Head of caudate nucleus (tissue), 42 donors: Measurements from ENCODE around the gene NKAIN2.
A peak's percentile ranks its signal among the peaks of the same experiment; 100 is the strongest.
"Not testable (repeated sequence)": the region's sequence is repeated elsewhere in the genome, so short reads cannot be mapped to it uniquely, and the experiment has no call there.

Source experiments
- DNase-seq, 42 donors: peaks; one replicate each; pipeline versions ENCODE4 v3.0.0 to v3.0.0-alpha.2; 2020 to 2021; ENCODE audit warnings: mixed read lengths in 7 of 42
- intact Hi-C: fragments of 100-400 bp; cut with DNase I; formaldehyde crosslinking; loops from one replicate; pipeline ENCODE4 v1.15.0; 2022

NKAIN2 gene

DNA sequence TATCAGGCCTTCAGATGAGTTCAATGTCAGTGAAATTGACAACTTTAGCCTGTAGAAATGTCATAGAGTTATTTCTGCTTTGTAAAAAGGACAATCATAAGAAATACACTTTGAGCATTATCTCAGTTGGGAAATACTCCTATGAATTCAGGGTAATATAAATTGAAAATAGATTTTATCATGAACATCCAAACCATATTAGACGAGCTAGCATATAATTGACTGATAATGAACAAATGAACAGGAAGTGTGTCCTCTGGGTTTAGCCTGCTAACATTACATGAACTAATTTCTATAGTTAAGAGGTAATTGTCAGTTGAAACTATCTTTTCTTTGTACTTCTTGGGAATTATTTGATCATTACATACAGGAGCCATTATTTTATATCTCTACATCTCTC is 689.6 kb downstream of the NKAIN2 start:
- intact Hi-C loops = no loop called here
- DNase-seq = no peak

DNA sequence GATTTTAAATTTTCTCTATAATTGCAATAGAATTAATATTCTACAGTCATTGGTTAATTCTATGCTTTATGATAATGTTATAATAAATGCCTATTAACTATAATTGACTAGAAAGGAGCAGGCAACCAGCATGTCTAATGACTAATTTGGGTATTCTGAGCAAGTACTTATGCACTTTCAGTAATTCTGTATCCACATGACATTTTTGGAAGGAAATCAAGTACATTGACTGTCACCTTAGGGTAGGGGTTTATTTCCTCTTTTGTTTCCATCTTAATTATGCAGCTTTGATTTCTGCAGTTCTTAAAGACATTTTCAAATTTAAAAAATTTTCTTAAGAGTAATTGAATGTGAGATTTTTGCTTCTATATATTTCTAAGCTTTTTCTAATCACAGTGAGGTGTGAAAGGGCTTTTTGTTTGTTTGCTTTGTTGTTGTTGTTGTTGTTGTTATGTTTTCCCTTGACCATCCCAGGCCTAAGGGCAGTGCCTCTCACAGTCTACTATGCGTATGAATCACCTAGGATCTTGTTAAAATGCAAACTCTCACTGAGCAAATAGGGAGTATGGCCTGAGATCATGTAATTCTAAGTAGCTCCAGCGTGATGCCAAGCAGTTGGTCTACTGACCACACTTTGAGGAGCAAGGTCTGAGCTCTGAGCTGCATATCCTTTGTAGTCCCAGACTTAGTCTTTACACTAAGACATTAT is 691.4 kb downstream of the NKAIN2 start:
- intact Hi-C loops = no loop called here
- DNase-seq = no peak

GRCh38 chr6:124495665-124496190 is 692.1 kb downstream of the NKAIN2 start:
- intact Hi-C loops = no loop called here

GRCh38 chr6:124496334-124496733 is 692.7 kb downstream of the NKAIN2 start:
- DNase-seq = no peak
- intact Hi-C loops = no loop called here

More at GRCh38 chr6:124495665-124496190, 692.1 kb downstream of the NKAIN2 start:
- DNase-seq = no peak

- intact Hi-C loops = no loop called here
- no peak for DNase-seq
Measured at GRCh38 chr6:124512431-124512830, 708.8 kb downstream of the NKAIN2 start.

- DNase-seq = no peak
- intact Hi-C loops = no loop called here
Measured at GRCh38 chr6:124517339-124517738, 713.7 kb downstream of the NKAIN2 start.

GRCh38 chr6:124520514-124520913 is 716.8 kb downstream of the NKAIN2 start:
- DNase-seq = no peak
- intact Hi-C loops = no loop called here

GRCh38 chr6:124522335-124522734 is 718.7 kb downstream of the NKAIN2 start:
- no peak for DNase-seq
- intact Hi-C loops = no loop called here

DNA sequence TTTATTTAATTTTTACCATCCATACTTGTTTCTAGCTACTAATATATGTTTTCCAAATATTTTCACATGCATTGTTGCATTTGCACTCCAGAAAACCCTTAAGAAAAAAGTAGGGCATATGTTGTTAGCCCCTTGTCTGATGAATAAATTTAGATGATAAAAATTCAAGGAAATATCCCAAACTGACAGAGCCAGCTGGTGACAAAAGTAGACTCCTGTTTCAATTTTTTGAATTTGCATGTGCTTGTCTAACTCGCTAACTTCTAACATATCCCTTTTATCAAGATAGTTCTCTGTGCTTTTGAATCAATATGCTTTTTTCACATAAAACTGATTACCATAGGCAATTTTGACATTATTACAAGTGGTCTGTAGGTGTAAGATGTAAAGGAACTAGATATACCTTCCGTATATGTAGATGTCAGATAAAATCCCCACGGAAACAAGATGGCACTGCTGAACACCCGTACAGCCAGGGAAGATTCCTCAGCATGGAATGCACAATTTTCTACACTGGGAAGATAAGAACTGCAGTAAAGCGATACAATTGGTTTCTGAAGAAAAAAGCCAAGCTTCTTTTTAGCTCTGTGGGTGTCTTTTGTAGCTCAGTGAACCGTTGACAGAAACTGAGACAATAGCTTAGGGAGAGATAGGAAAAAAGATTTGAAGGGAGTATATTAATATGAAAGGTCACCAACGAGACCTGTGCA is 721.0 kb downstream of the NKAIN2 start:
- intact Hi-C loops = no loop called here
- peak in 9 of 42 donors; percentile 3 to 47 (median 15) for DNase-seq

GRCh38 chr6:124530926-124531325 is 727.3 kb downstream of the NKAIN2 start:
- intact Hi-C loops = no loop called here

GRCh38 chr6:124535299-124535698 is 731.6 kb downstream of the NKAIN2 start:
- DNase-seq = no peak
- intact Hi-C loops = no loop called here

More at GRCh38 chr6:124530926-124531325, 727.3 kb downstream of the NKAIN2 start:
- no peak for DNase-seq

- DNase-seq = no peak
- intact Hi-C loops = no loop called here
Measured at GRCh38 chr6:124535746-124536145, 732.1 kb downstream of the NKAIN2 start.

DNA sequence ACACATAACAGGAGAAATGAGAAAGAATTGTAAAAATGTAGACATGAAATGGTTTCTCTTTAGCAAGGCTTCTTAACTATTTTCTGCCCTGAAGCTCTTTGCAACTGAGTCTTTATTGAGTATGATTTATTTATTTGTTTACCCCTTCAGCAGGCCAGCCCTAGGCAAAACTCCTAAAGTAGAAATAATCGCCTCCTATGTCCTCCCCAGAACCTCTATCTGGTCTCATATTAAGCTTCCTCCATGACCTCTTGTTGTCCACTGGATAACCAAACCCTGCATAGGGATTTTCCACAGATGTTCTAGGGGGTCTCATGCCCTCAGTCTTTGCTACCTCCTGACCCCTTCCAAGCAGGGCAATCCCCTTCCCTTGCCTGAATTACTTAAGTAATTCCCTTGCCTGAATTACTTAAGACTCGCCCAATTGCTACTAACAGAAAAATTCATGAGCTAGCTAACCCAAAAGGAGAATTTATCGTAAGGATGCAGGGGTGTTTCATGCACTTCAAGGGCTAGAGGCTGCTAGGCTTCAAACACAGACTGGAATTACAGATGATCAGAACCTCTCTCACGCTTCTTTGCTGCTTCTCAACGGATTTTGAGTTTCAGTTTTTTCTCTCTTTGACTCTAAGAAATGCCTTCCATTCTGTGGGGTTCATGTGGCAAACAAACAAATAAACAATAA is 732.6 kb downstream of the NKAIN2 start:
- intact Hi-C loops = no loop called here
- DNase-seq = no peak

GRCh38 chr6:124536842-124537191 is 733.2 kb downstream of the NKAIN2 start:
- no peak for DNase-seq
- intact Hi-C loops = no loop called here

DNA sequence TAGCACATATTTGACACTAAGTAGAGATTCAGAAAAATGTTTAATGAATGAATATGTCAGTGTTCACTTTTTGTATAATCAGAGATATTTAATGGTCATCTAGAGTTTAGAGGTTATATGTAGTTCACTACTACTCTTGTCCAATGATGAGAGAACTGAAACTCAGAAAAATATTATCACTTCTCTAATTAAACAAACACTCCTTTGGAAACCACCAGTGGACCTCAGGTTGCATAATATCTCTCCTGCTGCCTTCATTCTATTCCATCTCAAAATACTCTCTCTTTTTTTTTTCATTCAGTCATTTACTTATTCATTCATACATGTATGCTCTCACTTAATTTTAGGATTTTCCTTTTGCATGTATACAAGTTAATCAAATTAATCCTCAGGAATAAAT is 735.4 kb downstream of the NKAIN2 start:
- intact Hi-C loops = no loop called here
- no peak for DNase-seq

GRCh38 chr6:124541573-124541972 is 737.9 kb downstream of the NKAIN2 start:
- intact Hi-C loops = no loop called here
- no peak for DNase-seq

DNA sequence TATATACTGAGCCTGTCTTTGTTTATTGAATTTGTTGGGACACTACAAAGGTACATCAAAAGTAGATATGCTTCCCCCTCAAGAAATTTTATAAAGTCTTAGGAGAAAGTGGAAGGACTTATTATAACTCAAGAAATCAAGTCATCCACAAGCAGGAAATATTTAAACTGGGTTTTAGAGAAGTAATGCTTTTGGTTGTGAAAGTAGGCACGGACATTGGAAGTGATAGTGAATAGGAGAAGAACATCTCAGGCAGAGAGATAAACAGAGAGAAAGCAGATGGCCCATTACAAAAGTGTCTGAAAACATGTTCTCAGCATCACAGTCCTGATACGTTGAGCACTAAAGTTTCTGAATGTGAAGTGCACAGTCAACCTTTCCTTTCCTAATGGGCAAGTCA is 742.9 kb downstream of the NKAIN2 start:
- intact Hi-C loops = no loop called here
- DNase-seq = no peak

DNA sequence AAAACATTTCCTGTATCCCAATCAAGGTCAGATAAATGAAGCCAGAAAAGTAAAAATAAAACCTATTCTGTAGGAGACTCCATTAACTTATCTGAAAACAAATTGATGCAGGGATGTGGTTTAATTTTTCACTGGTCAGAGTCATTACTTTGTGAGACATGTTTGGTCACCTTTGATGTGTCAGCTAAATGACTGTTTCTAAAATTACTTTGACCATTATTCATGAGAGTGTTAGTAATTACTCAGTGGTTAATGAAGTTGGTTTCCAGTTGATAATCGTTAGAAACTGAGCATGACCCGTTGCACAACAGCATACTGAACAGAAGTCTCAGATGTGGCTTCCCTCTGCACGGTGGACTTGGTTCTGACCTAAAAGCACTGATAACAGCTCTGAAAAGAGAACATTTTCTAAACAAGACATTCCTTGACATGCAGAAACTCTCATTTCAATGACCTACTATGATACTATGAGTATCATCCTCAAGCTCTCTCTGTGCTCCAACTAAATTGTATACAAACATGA is 748.1 kb downstream of the NKAIN2 start:
- DNase-seq = no peak
- intact Hi-C loops = no loop called here

GRCh38 chr6:124557873-124558272 is 754.2 kb downstream of the NKAIN2 start:
- no peak for DNase-seq
- intact Hi-C loops = no loop called here

GRCh38 chr6:124560078-124560477 is 756.4 kb downstream of the NKAIN2 start:
- DNase-seq, intact Hi-C loops: not testable (repeated sequence)
